CD14-positive monocyte (primary cell): ENCODE data around the gene DOCK4. TPM values are rescaled to one million over a fixed set of nuclear protein-coding genes. Genes with fewer than 3 reads are reported as not detected.

Source experiments
- DNase-seq, 3 donors: peaks; one replicate each; pipeline ENCODE4 v3.0.0-alpha.2; 2011 to 2022
- H2AFZ ChIP-seq: 2 replicates; pipeline ENCODE4 v1.6.0; 2012; ENCODE audit warnings: mild to moderate bottlenecking, low read depth, low read length, inconsistent platforms; ENCODE audit not compliant: insufficient read depth, poor library complexity, severe bottlenecking
- H3K27ac ChIP-seq, 2 donors: 1 replicate in 1 of 2; 2 replicates in 1 of 2; pipeline ENCODE4 v1.5.1; 2012 to 2013; ENCODE audit warnings: low read length in 2 of 2, control low read depth in 1 of 2, inconsistent platforms in 1 of 2, low read depth in 1 of 2, mild to moderate bottlenecking in 1 of 2
- H3K27me3 ChIP-seq, 2 donors: one replicate each; pipeline versions ENCODE4 v1.6.0 to v1.6.1; 2011 to 2013; ENCODE audit warnings: low read length in 2 of 2; ENCODE audit not compliant: control insufficient read depth in 2 of 2, insufficient read depth in 2 of 2
- H3K36me3 ChIP-seq, 2 donors: replicated peaks in 1 of 2; 1 replicate in 1 of 2; 2 replicates in 1 of 2; pipeline versions ENCODE4 v1.5.1 to v1.6.1; 2012 to 2013; ENCODE audit warnings: low read length in 2 of 2, control low read depth in 1 of 2, inconsistent platforms in 1 of 2, mild to moderate bottlenecking in 1 of 2; ENCODE audit not compliant: insufficient read depth in 2 of 2, control insufficient read depth in 1 of 2
- H3K4me1 ChIP-seq, 2 donors: 1 replicate in 1 of 2; 2 replicates in 1 of 2; pipeline versions ENCODE4 v1.5.1 to v1.6.1; 2012 to 2013; ENCODE audit warnings: low read length in 2 of 2, control low read depth in 1 of 2, inconsistent platforms in 1 of 2, mild to moderate bottlenecking in 1 of 2, moderate library complexity in 1 of 2; ENCODE audit not compliant: insufficient read depth in 2 of 2, control insufficient read depth in 1 of 2
- H3K4me2 ChIP-seq: replicated peaks from 2 replicates; pipeline ENCODE3; 2012; ENCODE audit warnings: low read length, moderate library complexity, mild to moderate bottlenecking; ENCODE audit not compliant: poor library complexity, severe bottlenecking; ENCODE audit errors: extremely low read depth
- H3K4me3 ChIP-seq, 3 experiments: fragments of 200-600 bp in 1 of 3; sonication (generic) in 1 of 3; replicated peaks in 1 of 3; 1 replicate in 2 of 3; 2 replicates in 1 of 3; pipeline ENCODE4 v1.5.1; 2011 to 2013; ENCODE audit warnings: low read length in 3 of 3, mild to moderate bottlenecking in 3 of 3, control low read depth in 2 of 3, low read depth in 2 of 3, inconsistent platforms in 1 of 3, moderate library complexity in 1 of 3
- H3K79me2 ChIP-seq: 2 replicates; pipeline ENCODE4 v1.6.0; 2012; ENCODE audit warnings: mild to moderate bottlenecking, control low read depth, inconsistent platforms, low read length, moderate library complexity; ENCODE audit not compliant: insufficient read depth
- H3K9ac ChIP-seq: 2 replicates; pipeline ENCODE4 v1.6.0; 2017; ENCODE audit warnings: low read length, mild to moderate bottlenecking; ENCODE audit not compliant: insufficient read depth, poor library complexity, severe bottlenecking
- H3K9me3 ChIP-seq, 2 donors: replicated peaks in 1 of 2; 1 replicate in 1 of 2; 2 replicates in 1 of 2; pipeline versions ENCODE4 v1.5.1 to v1.6.1; 2012 to 2013; ENCODE audit warnings: low read length in 2 of 2, control low read depth in 1 of 2; ENCODE audit not compliant: control insufficient read depth in 1 of 2, insufficient read depth in 1 of 2
- H4K20me1 ChIP-seq: 2 replicates; pipeline ENCODE4 v1.6.0; 2012; ENCODE audit warnings: mild to moderate bottlenecking, low read length, control low read depth, moderate library complexity; ENCODE audit not compliant: insufficient read depth
- H3K27ac Mint-ChIP-seq, 7 donors: one replicate each; pipeline ENCODE4 v1.8.0; 2020; ENCODE audit warnings: mild to moderate bottlenecking in 7 of 7, mixed read lengths in 7 of 7, moderate library complexity in 6 of 7, inconsistent platforms in 2 of 7
- H3K27me3 Mint-ChIP-seq, 3 donors: one replicate each; pipeline ENCODE4 v1.8.0; 2021 to 2022; ENCODE audit warnings: low read depth in 3 of 3, mild to moderate bottlenecking in 3 of 3, mixed read lengths in 3 of 3, moderate library complexity in 3 of 3, inconsistent platforms in 1 of 3
- H3K36me3 Mint-ChIP-seq, 2 donors: one replicate each; pipeline ENCODE4 v1.8.0; 2020; ENCODE audit warnings: mixed read lengths in 2 of 2, inconsistent platforms in 1 of 2, mild to moderate bottlenecking in 1 of 2
- H3K4me1 Mint-ChIP-seq: one replicate; pipeline ENCODE4 v1.8.0; 2020; ENCODE audit warnings: mild to moderate bottlenecking, mixed read lengths
- H3K4me3 Mint-ChIP-seq, 2 donors: one replicate each; pipeline ENCODE4 v1.8.0; 2020; ENCODE audit warnings: mild to moderate bottlenecking in 2 of 2, mixed read lengths in 2 of 2, moderate library complexity in 1 of 2
- H3K9me3 Mint-ChIP-seq, 7 donors: one replicate each; pipeline ENCODE4 v1.8.0; 2020 to 2022; ENCODE audit warnings: mixed read lengths in 7 of 7, mild to moderate bottlenecking in 6 of 7, moderate library complexity in 6 of 7, inconsistent platforms in 2 of 7
- CTCF ChIP-seq: fragments of 200-600 bp; IDR thresholded peaks from one replicate; pipeline ENCODE4 v1.8.0; 2022; ENCODE audit warnings: antibody characterized with exemption, mild to moderate bottlenecking
- WGBS: methylation state at CpG from one replicate; pipeline ENCODE4 v1.1.5; 2013; ENCODE audit warnings: missing lambda C conversion rate; ENCODE audit not compliant: insufficient coverage; 5-methylcytosine and 5-hydroxymethylcytosine counted together
- intact Hi-C, 2 donors: fragments of 100-400 bp; cut with micrococcal nuclease; formaldehyde crosslinking; loops; one replicate each; pipeline versions ENCODE4 v1.15.0 to v1.15.1; 2023
- polyA plus RNA-seq, 3 donors: library from polyadenylated mRNA; depleted of rRNA in 1 of 3; unstranded in 2 of 3; stranded (reverse) in 1 of 3; fragments of 300-500 nt in 2 of 3; fragments of >200 nt in 1 of 3; fragmentation: Illumina TruSeq in 2 of 3; gene quantifications; 1 replicate in 2 of 3; 2 replicates in 1 of 3; pipeline ENCODE4 v1.2.3, GENCODE V29; 2012 to 2021

DOCK4 gene
- polyA plus RNA-seq, 3 donors = 1.3 to 5.0 (median 2.7) TPM

DNA sequence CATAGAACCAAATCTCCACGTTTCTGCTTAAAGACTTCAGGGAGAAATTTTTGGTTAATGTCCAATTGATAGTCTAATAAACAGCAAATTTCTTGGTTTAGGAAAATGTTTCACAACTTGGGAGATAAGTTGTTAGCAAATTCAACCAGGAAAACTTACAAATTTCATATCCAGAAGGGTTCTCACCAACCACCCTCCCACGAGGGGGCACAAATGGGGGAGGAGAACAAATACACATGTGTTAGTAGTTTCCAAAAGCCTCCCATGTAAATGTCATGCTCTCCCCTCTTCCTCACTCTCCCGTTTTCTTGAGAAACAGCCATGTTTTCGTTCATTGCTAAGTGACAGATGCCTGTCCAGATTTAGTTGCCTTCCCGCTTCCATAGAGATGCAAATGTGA lies 10.5 kb downstream of the DOCK4 start:
- no peak for DNase-seq
- no peaks in the 10 kb centered on the region for H3K79me2 ChIP-seq
- H3K27me3 ChIP-seq = no peaks in the 10 kb centered on the region
- H3K9me3 Mint-ChIP-seq = peaks cover 0 to 9% (median 3%) of the 10 kb centered on the region in 7 donors
- intact Hi-C loops = no loop called here
- H3K27ac ChIP-seq = no peak overlapping the region
- H2AFZ ChIP-seq = no peak overlapping the region
- no peak overlapping the region for H3K9ac ChIP-seq
- H3K4me3 Mint-ChIP-seq = no peak overlapping the region
- no peak overlapping the region for H3K4me2 ChIP-seq
- H3K36me3 ChIP-seq = no peaks in the 10 kb centered on the region
- WGBS = 100% methylated on average over 3 of the region's 5 CpGs
- H3K4me1 Mint-ChIP-seq = peaks cover 10% of the 10 kb centered on the region
- H3K36me3 Mint-ChIP-seq = no peaks in the 10 kb centered on the region
- H3K4me3 ChIP-seq = no peak overlapping the region
- TF ChIP-seq CTCF = no peak
- H4K20me1 ChIP-seq = no peaks in the 10 kb centered on the region
- no peak overlapping the region for H3K27ac Mint-ChIP-seq
- H3K27me3 Mint-ChIP-seq = peaks cover 1 to 6% (median 3%) of the 10 kb centered on the region in 3 donors
- H3K4me1 ChIP-seq = peaks cover 0 to 4% of the 10 kb centered on the region in 2 donors
- no peaks in the 10 kb centered on the region for H3K9me3 ChIP-seq

DNA sequence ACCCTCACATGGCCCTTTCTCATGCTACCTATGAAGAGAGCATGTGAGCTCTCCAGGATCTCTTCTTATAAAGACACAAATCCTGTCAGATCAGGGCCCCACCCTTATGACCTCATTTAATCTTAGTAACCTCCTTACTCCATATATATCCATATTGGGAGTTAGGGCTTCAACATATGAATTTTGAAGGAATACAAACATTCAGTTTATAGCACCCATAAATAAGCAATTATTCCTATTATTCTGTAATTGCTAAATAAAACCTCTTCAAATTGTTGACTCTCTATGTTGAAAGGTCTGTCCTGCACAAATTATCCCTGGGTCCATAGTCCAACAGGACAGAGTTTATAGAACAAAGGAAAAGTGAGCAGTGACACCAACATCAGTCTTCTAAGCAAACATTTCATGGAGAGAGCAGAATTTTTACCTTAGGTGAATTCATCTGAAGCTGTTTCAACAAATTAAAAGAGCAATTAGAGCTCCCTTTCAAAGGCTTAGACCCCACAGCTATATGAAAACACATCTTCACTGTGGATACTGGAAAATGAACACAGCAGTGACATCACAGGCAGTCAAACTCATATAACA lies 12.2 kb downstream of the DOCK4 start:
- DNase-seq = no peak
- H3K27me3 Mint-ChIP-seq = peaks cover 3 to 6% (median 5%) of the 10 kb centered on the region in 3 donors
- H3K9ac ChIP-seq = no peak overlapping the region
- no peaks in the 10 kb centered on the region for H3K36me3 Mint-ChIP-seq
- H3K4me3 Mint-ChIP-seq = no peak overlapping the region
- TF ChIP-seq CTCF = no peak
- H4K20me1 ChIP-seq = peaks cover 4% of the 10 kb centered on the region
- H3K79me2 ChIP-seq = no peaks in the 10 kb centered on the region
- H3K36me3 ChIP-seq = no peaks in the 10 kb centered on the region
- H2AFZ ChIP-seq = no peak overlapping the region
- H3K4me1 Mint-ChIP-seq = peaks cover 7% of the 10 kb centered on the region
- peaks cover 0 to 9% (median 3%) of the 10 kb centered on the region in 7 donors for H3K9me3 Mint-ChIP-seq
- H3K27ac Mint-ChIP-seq = no peak overlapping the region
- H3K4me2 ChIP-seq = no peak overlapping the region
- H3K27ac ChIP-seq = no peak overlapping the region
- no peak overlapping the region for H3K4me3 ChIP-seq
- H3K4me1 ChIP-seq = peaks cover 0 to 2% of the 10 kb centered on the region in 2 donors
- no peaks in the 10 kb centered on the region for H3K27me3 ChIP-seq
- intact Hi-C loops = no loop called here
- no peaks in the 10 kb centered on the region for H3K9me3 ChIP-seq
